G401.6 (cell line): ENCODE results near the gene OSBP.
"Not testable (repeated sequence)": the region's sequence is repeated elsewhere in the genome, so short reads cannot be mapped to it uniquely, and the experiment has no call there.

Source experiments
- FAIRE-seq: peaks from 2 replicates; lab custom pipeline; 2012; peaks lifted over from hg19 to GRCh38; lab: Jason Lieb, UNC

Gene OSBP

DNA sequence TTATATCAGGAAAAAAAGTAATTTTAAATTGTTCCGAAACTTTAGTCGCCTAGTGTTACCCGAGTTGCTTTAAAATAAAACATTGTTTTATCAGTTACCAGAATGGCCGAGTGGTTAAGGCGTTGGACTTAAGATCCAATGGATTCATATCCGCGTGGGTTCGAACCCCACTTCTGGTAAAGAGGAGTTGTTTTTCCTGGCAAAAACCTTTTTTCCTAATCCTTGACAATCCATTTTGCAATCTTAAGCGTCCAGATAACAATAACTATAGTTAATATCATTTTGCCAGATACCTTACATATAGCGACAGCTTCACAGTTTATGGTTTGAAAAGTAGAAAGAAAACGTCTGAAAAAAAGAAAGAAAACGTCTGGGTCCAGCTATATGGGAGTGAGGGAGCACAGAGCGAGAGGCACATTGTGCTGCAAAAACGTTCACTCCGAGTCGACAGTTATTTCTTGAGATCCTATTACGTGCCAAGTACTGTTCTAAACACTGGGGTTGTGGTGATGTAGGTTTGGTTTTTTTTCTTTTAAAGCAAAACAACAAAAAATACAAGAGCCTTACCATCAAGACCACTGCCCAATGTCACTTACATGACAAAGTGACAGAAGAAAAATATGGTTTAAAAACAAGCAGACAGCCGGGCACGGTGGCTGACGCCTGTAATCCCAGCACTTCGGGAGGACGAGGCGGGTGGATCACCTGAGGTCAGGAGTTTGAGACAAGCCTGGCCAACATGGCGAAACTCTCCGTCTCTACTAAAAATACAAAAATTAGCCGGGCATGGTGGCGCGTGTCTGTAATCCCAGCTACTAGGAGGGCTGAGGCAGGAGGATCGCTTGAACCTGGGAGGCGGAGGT, 63.7 kb downstream of the OSBP start:
- no peak for FAIRE-seq

DNA sequence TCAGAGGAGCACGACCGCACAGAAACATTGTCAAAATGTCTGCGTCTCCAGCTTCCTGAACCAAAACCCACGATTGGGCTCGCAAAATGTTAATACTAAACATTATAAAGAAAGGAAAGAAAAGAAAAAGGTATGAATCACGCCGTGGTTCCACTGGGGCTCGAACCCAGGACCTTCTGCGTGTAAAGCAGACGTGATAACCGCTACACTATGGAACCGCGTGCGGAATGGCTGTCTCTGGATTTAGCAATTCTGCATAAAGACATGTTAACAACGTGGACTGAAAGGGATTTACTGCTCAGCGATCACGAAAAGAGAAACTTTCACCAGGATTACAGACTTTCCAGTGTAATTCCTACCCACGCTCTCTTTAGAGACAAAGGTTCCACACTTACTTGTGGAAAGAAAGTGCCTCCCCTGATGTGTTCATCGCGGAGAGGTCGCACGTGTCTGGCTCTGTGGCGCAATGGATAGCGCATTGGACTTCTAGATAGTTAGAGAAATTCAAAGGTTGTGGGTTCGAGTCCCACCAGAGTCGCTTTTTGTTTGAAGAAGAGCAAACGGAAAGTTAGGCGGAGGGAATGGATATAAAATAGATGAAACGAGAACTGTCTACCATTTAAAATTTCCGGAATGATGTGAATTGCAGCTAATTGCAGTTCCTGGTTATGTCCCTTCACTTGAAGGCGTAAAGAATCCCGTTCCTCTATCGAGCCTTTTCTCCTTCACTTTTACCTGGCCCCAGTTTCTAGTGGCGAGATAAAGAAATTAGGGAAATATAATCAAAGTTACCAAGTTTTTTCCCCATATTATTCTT, 64.5 kb downstream of the OSBP start:
- FAIRE-seq: peak; percentile 88

DNA sequence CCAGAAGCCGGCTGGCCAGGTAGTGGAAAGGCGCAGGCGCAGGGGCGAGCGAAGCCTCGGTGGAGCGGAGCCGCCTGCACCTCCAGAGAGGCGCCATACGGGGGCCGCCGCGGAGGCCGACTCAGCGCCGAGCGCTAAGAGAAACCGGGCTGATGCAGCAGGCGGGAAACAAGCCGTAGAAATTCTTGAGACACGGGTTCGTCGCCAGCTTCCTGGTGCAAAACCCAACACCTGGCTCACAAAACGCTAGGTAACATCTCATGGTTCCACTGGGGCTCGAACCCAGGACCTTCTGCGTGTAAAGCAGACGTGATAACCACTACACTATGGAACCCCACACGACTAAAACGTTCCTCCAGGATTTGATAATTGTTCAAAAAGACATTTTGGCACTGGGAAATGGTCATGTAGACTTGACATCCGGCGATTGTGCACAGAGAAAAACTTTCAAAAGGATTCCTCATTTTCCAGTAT, 65.2 kb downstream of the OSBP start:
- FAIRE-seq: peak; percentile 91

DNA sequence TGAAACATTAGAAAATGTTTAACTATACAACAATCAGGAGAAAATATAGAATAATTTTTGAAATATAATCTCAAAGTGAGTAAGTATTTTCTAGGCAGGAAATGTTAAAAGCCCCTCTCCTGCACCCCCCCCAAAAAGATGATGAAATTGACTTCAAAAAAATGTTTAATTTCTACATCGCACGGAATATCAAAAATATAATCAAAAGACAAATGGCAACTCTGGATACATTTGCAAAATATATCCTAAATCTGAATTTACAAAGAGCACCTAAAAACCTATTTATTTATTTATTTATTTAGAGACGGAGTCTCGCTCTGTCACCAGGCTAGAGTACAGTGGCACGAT, 67.3 kb downstream of the OSBP start:
- no peak for FAIRE-seq

DNA sequence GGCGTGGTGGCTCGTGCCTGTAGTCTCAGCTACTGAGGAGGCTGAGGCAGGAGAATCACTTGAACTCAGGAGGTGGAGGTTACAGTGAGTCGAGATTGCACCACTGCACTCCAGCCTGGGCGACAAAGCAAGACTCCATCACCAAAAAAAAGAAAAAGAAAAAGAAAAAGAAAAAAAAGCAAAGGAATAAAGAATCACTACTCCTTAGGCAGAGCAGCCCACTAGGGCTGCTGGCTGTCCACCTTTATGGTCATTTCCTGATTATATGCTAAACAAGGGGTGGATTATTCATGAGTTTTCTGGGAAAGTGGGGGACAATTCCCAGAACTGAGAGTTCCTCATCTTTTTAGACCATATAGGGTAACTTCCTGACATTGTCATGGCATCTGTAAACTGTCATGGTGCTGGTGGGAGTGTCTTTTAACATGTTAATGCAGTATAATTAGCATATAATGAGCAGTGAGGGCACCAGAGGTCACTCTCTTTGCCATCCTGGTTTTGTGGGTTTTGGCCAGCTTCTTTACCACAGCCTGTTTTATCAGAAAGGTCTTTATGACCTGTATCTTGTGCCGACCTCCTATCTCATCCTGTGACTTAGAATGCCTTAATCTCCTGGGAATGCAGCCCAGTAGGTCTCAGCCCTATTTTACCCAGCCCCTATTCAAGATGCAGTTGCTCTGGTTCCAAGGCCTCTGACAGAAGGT, 67.8 kb downstream of the OSBP start:
- not testable (repeated sequence) for FAIRE-seq

DNA sequence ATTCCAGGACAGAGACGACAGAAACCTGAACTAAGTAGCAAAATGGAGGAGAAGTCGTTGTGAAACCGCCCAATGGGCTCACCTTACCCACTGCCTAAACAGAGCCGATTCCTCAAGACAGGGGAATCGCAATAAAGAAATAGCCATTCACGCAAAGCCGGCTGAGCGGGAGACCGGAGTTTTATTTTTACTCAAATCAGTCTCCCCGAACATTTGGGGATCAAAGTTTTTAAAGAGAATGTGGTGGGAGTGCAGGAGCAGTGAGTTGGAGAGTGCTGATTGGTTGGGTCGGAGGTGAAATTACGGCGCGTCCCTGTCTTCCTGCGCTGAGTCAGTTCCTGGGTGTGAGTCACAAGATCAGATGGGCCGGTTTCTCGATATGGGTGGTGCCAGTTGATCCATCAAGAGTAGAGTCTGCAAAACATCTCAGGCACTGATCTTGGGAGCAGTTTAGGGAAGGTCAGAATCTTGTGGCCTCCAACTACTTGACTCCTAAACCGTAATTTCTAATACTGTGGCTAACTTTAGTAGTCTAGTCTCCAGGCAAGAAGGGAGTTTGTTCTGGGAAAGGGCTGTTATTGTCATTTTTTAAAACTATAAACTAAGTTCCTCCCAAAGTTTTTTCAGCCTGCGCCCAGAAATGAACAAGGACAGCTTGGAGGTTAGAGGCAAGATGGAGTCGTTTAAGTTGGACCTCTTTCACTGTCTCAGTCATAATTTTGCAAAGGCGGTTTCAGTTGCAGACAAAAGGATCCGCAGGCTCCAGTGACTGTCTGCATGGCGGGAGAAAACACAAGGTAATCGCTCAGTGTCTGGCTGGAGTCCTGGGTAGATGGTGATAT, 70.2 kb downstream of the OSBP start:
- FAIRE-seq: no peak

DNA sequence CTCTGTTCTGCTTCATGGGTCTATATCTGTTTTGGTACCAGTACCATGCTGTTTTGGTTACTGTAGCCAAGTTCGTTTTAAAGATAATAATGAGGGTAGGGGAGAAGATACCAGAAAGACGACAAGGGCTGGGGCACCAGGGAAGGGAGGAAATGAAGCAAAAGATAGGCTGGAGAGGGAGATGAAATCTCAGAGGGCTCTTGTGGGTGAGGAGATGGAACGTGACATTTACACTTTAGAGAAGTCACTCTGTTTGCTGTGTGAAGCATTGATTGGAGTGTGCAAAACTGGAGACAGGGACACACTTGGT, 70.8 kb downstream of the OSBP start:
- no peak for FAIRE-seq

DNA sequence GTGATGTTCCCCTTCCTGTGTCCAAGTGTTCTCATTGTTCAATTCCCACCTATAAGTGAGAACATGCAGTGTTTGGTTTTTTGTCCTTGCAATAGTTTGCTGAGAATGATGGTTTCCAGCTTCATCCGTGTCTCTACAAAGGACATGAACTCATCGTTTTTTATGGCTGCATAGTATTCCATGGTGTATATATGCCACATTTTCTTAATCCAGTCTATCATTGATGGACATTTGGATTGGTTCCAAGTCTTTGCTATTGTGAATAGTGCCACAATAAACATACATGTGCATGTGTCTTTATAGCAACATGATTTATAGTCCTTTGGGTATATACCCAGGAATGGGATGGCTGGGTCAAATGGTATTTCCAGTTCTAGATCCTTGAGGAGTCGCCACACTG, 71.9 kb downstream of the OSBP start:
- FAIRE-seq: not testable (repeated sequence)

DNA sequence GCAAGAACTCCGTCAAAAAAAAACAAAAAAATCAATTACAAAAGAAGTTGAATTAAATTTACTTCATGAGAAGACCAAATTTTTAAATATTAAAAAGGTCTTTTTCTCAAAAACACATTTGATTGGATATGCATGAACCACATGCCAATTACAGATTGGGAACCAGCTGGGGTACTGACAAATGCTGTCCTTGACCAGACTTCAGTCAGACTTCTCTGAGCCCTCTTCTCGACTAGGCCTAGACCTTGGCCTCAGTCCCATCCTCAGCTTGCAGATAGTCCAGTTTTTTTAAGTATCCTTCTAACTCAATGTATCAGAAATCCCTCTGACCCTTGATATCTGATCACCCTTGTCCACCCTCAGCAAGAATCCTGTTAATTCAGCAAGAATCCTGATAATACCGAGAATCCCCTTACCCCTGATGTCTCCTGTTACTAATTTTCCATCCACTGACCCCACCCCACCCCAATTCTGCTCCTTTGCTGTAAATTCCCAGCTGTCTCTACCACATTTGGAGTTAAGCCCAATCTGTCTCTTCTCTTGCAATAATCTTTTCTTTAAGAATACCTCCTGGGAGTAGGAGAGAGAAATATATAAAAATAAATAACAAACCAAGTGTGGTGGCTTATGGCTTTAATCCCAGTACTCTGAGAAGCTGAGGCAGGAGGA, 73.3 kb downstream of the OSBP start:
- no peak for FAIRE-seq

DNA sequence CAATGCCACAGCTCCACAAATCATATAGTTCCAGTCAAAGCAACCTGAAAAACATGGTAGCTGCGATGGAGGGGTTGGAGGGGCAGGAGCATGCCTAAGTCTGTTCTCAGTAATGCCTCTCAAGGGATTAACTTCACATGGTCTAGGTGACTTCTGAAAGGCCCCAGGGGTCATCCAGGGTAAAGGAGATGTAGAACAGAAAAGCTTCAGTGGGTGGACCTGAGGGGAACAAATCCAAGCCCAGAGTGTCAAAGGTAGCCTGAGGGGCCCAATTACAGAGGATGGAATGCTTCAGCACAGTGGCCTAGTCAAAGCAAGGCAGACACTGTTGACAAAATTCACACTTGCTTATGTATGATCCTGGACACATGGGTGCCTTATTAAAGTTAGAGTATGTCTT, 80.9 kb downstream of the OSBP start:
- FAIRE-seq: no peak

DNA sequence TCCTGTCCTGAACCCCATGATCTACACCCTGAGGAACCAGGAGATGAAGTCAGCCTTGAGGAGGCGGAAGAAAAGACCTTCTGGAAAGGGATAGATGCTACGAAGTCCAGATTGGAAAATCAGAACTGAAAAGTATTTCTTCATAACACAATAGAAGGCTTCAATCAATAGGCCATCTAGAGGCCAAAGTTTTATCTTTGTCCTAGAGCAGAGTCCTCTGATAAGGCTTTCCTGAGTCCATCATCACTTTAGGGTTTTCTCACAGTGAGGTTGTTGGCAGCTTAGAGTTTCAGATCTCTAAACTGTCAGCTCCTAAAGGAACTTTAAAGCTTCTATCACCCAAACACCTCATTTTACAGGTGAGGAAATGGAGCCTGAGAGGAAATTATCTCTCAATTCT, 83.0 kb downstream of the OSBP start:
- no peak for FAIRE-seq

DNA sequence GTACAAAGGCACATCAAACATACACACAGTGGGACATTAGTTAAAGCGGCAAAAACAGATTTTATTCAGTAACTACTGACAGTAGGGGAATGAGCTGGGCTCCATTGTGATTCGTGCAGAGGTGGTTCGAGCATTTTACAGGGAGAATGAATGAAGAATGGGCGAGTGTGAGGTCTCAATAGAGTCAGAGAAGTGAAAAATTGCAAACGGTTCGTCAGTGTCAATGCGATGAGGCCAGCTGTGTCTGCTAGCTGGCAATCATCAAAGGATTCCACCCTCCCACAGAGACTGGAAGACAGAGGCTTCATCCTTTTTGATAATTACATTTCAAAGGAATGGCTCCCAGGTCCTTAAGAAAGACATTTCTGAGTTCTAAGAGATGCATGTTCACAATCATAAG, 86.9 kb downstream of the OSBP start:
- no peak for FAIRE-seq
